H9 (cell line): ENCODE results near the gene VWC2L. TPM values are rescaled to one million over a fixed set of nuclear protein-coding genes. Genes with fewer than 3 reads are reported as not detected.

Experiments
- DNase-seq: peaks from one replicate; pipeline ENCODE4 v3.0.0-alpha.2; 2017
- H2AFZ ChIP-seq: one replicate; pipeline ENCODE4 v1.6.1; 2013; ENCODE audit warnings: mild to moderate bottlenecking, low read length, control low read depth, moderate library complexity
- H2AK5ac ChIP-seq: 2 replicates; pipeline ENCODE4 v1.6.1; 2013; ENCODE audit warnings: low read length, control low read depth, mixed read lengths; ENCODE audit not compliant: insufficient read length
- H2BK120ac ChIP-seq: one replicate; pipeline ENCODE4 v1.6.1; 2013; ENCODE audit warnings: low read depth, mild to moderate bottlenecking, low read length, control low read depth, inconsistent platforms; ENCODE audit not compliant: poor library complexity, severe bottlenecking
- H2BK12ac ChIP-seq: 2 replicates; pipeline ENCODE4 v1.6.1; 2013; ENCODE audit warnings: low read length, control low read depth, mixed read lengths, low read depth; ENCODE audit not compliant: insufficient read length
- H2BK15ac ChIP-seq: 2 replicates; pipeline ENCODE4 v1.6.1; 2013; ENCODE audit warnings: low read depth, low read length, control low read depth
- H2BK20ac ChIP-seq: one replicate; pipeline ENCODE4 v1.6.1; 2013; ENCODE audit warnings: low read depth, mild to moderate bottlenecking, low read length, control low read depth, inconsistent platforms; ENCODE audit not compliant: poor library complexity, severe bottlenecking
- H2BK5ac ChIP-seq: 2 replicates; pipeline ENCODE4 v1.6.1; 2013; ENCODE audit warnings: low read length, control low read depth, mixed read lengths; ENCODE audit not compliant: insufficient read length
- H3K14ac ChIP-seq: 2 replicates; pipeline ENCODE4 v1.6.1; 2013; ENCODE audit warnings: low read length, control low read depth; ENCODE audit not compliant: insufficient read depth
- H3K18ac ChIP-seq: 2 replicates; pipeline ENCODE4 v1.6.1; 2013; ENCODE audit warnings: low read depth, mild to moderate bottlenecking, mixed read lengths, low read length, control low read depth; ENCODE audit not compliant: insufficient read length
- H3K23ac ChIP-seq: 2 replicates; pipeline ENCODE4 v1.6.1; 2013; ENCODE audit warnings: low read length, control low read depth, mixed read lengths, low read depth; ENCODE audit not compliant: insufficient read length
- H3K23me2 ChIP-seq: 2 replicates; pipeline ENCODE4 v1.6.1; 2013; ENCODE audit warnings: low read depth, mild to moderate bottlenecking, mixed read lengths, low read length, control low read depth; ENCODE audit not compliant: insufficient read length, poor library complexity, severe bottlenecking
- H3K27ac ChIP-seq: 2 replicates; pipeline ENCODE4 v1.5.1; 2013; ENCODE audit warnings: low read length, control low read depth, mixed read lengths, low read depth; ENCODE audit not compliant: insufficient read length
- H3K27me3 ChIP-seq: 2 replicates; pipeline ENCODE4 v1.6.1; 2013; ENCODE audit warnings: low read length, control low read depth, inconsistent platforms; ENCODE audit not compliant: insufficient read depth
- H3K4ac ChIP-seq: 2 replicates; pipeline ENCODE4 v1.6.1; 2013; ENCODE audit warnings: low read depth, mild to moderate bottlenecking, control low read depth, inconsistent platforms, low read length, moderate library complexity
- H3K4me1 ChIP-seq: 2 replicates; pipeline ENCODE4 v1.6.1; 2013; ENCODE audit warnings: low read length, control low read depth, inconsistent platforms; ENCODE audit not compliant: insufficient read depth
- H3K4me2 ChIP-seq: 2 replicates; pipeline ENCODE4 v1.6.1; 2013; ENCODE audit warnings: low read length, control low read depth, mixed read lengths; ENCODE audit not compliant: insufficient read length, insufficient read depth
- H3K56ac ChIP-seq: 2 replicates; pipeline ENCODE4 v1.6.1; 2013; ENCODE audit warnings: low read depth, mild to moderate bottlenecking, mixed read lengths, low read length, control low read depth; ENCODE audit not compliant: insufficient read length
- H3K79me1 ChIP-seq: 2 replicates; pipeline ENCODE4 v1.6.1; 2013; ENCODE audit warnings: low read depth, mild to moderate bottlenecking, moderate library complexity, low read length, control low read depth, inconsistent platforms; ENCODE audit not compliant: insufficient read depth, poor library complexity, severe bottlenecking
- H3K79me2 ChIP-seq: 2 replicates; pipeline ENCODE4 v1.6.1; 2013; ENCODE audit warnings: low read length, control low read depth, inconsistent platforms; ENCODE audit not compliant: insufficient read depth
- H3K9ac ChIP-seq: 2 replicates; pipeline ENCODE4 v1.6.1; 2013; ENCODE audit warnings: low read length, control low read depth, mixed read lengths; ENCODE audit not compliant: insufficient read length; ENCODE audit errors: extremely low read depth
- H3K9me3 ChIP-seq: one replicate; pipeline ENCODE4 v1.6.1; 2013; ENCODE audit warnings: low read depth, low read length, inconsistent platforms; ENCODE audit not compliant: control insufficient read depth
- H3T11ph ChIP-seq: one replicate; pipeline ENCODE4 v1.6.1; 2013; ENCODE audit warnings: mild to moderate bottlenecking, low read length, control low read depth, inconsistent platforms
- H4K20me1 ChIP-seq: one replicate; pipeline ENCODE4 v1.6.1; 2013; ENCODE audit not compliant: control insufficient read depth, insufficient read length, insufficient read depth
- H4K5ac ChIP-seq: 2 replicates; pipeline ENCODE4 v1.6.1; 2013; ENCODE audit warnings: low read depth, mild to moderate bottlenecking, mixed read lengths, low read length, control low read depth; ENCODE audit not compliant: insufficient read length
- H4K8ac ChIP-seq: replicated peaks from 2 replicates; pipeline ENCODE4 v1.6.1; 2013; ENCODE audit warnings: low read length, control low read depth, mixed read lengths, low read depth; ENCODE audit not compliant: insufficient read length
- H4K91ac ChIP-seq: 2 replicates; pipeline ENCODE4 v1.6.1; 2013; ENCODE audit warnings: low read depth, mild to moderate bottlenecking, moderate library complexity, mixed read lengths, low read length, control low read depth; ENCODE audit not compliant: insufficient read length
- H3K27ac Mint-ChIP-seq, 3 experiments: 2 replicates in 2 of 3; 3 replicates in 1 of 3; pipeline ENCODE4 v1.8.0; 2020 to 2021; ENCODE audit warnings: mixed read lengths in 3 of 3, mild to moderate bottlenecking in 1 of 3, moderate library complexity in 1 of 3
- H3K27me3 Mint-ChIP-seq: 2 replicates; pipeline ENCODE4 v1.8.0; 2021; ENCODE audit warnings: low read depth, mild to moderate bottlenecking, moderate library complexity, mixed read lengths
- H3K36me3 Mint-ChIP-seq, 3 experiments: 2 replicates in 2 of 3; 3 replicates in 1 of 3; pipeline ENCODE4 v1.8.0; 2020 to 2021; ENCODE audit warnings: low read depth in 3 of 3, mixed read lengths in 3 of 3; ENCODE audit not compliant: insufficient read depth in 1 of 3
- H3K4me1 Mint-ChIP-seq, 2 experiments: 2 replicates each; pipeline ENCODE4 v1.8.0; 2020; ENCODE audit warnings: mixed read lengths in 2 of 2
- H3K4me3 Mint-ChIP-seq, 2 experiments: 2 replicates in 1 of 2; 3 replicates in 1 of 2; pipeline ENCODE4 v1.8.0; 2020 to 2021; ENCODE audit warnings: mild to moderate bottlenecking in 2 of 2, mixed read lengths in 2 of 2, moderate library complexity in 1 of 2
- H3K9me3 Mint-ChIP-seq, 2 experiments: 2 replicates in 1 of 2; 3 replicates in 1 of 2; pipeline ENCODE4 v1.8.0; 2020; ENCODE audit warnings: mild to moderate bottlenecking in 2 of 2, mixed read lengths in 2 of 2, moderate library complexity in 1 of 2
- WGBS: extraction: QIAGEN DNeasy Blood & Tissue Kit; methylation state at CpG from one replicate; pipeline ENCODE4 v1.1.7; 2013; ENCODE audit warnings: missing lambda C conversion rate, low lambda C conversion rate, mixed read lengths; ENCODE audit not compliant: insufficient read length; ENCODE audit errors: extremely low coverage; 5-methylcytosine and 5-hydroxymethylcytosine counted together
- total RNA-seq: library from RNA; stranded (reverse); gene quantifications from 2 replicates; pipeline ENCODE4 v1.2.1, GENCODE V29; 2021
- TF ChIP-seq, protein P1 (sequence below): fragments of 200-600 bp; sonication (generic); conservative IDR thresholded peaks from 3 replicates; pipeline ENCODE4 v1.8.0; 2021; ENCODE audit warnings: antibody characterized with exemption, mild to moderate bottlenecking

Gene VWC2L
- total RNA-seq, 1 experiment from 2014 or later = not detected

DNA sequence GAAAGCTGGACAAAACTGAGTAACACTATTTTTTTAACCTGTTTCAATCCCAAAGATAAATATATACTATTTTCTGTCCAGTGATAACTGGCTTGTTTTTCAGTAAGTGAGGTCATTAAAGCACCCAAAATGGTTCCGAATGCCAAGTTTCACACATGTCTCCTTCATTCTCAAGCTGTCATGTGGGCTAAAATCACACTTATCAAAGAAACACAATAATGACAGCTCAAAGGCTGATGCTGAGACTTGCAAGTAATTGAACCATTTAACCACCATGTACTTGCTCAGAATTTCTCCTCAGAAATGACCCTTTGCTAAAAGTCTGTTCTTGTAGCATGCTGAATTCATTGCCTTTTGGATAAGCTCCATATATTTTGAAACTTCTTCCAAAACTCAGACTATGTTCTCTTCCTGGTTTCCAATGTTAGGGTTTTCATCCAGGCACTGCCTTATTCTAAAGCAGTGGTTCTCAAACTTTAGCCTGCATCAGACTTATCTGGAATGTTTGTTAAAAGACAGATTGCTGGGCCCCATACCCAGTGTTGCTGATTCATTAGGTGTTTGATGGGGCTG lies 149.8 kb downstream of the VWC2L start:
- DNase-seq = no peak
- no peak overlapping the region for H3T11ph ChIP-seq
- no peak overlapping the region for H4K5ac ChIP-seq
- H3K4ac ChIP-seq = no peak overlapping the region
- H3K9ac ChIP-seq = no peak overlapping the region
- H3K18ac ChIP-seq = no peak overlapping the region
- Mint-ChIP-seq H3K9me3 (peaks cover 6% of the 10 kb centered on the region in 2 experiments; a peak in 4 of 5 replicates), H3K27me3 (no peaks in the 10 kb centered on the region), H3K4me3 (no peak overlapping the region), H3K4me1 (no peaks in the 10 kb centered on the region), H3K36me3 (no peaks in the 10 kb centered on the region; a peak in 1 of 7 replicates), H3K27ac (no peak overlapping the region)
- no peak overlapping the region for H2BK120ac ChIP-seq
- no peak overlapping the region for H2BK12ac ChIP-seq
- TF ChIP-seq, protein P1, sequence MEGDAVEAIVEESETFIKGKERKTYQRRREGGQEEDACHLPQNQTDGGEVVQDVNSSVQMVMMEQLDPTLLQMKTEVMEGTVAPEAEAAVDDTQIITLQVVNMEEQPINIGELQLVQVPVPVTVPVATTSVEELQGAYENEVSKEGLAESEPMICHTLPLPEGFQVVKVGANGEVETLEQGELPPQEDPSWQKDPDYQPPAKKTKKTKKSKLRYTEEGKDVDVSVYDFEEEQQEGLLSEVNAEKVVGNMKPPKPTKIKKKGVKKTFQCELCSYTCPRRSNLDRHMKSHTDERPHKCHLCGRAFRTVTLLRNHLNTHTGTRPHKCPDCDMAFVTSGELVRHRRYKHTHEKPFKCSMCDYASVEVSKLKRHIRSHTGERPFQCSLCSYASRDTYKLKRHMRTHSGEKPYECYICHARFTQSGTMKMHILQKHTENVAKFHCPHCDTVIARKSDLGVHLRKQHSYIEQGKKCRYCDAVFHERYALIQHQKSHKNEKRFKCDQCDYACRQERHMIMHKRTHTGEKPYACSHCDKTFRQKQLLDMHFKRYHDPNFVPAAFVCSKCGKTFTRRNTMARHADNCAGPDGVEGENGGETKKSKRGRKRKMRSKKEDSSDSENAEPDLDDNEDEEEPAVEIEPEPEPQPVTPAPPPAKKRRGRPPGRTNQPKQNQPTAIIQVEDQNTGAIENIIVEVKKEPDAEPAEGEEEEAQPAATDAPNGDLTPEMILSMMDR = no peak
- no peaks in the 10 kb centered on the region for H3K79me2 ChIP-seq
- H4K20me1 ChIP-seq = no peaks in the 10 kb centered on the region
- H3K9me3 ChIP-seq = no peaks in the 10 kb centered on the region
- no peak overlapping the region for H3K27ac ChIP-seq
- no peak overlapping the region for H2AFZ ChIP-seq
- H4K91ac ChIP-seq = no peak overlapping the region
- H3K4me2 ChIP-seq = no peak overlapping the region
- no peak overlapping the region for H2BK20ac ChIP-seq
- H3K23ac ChIP-seq = no peak overlapping the region
- no peak overlapping the region for H2BK15ac ChIP-seq
- H3K23me2 ChIP-seq = no peaks in the 10 kb centered on the region
- no peak overlapping the region for H2BK5ac ChIP-seq
- no peak overlapping the region for H4K8ac ChIP-seq
- H3K27me3 ChIP-seq = no peaks in the 10 kb centered on the region
- H2AK5ac ChIP-seq = no peak overlapping the region
- WGBS = no CpG with 5 or more reads among the region's 1 CpG
- no peak overlapping the region for H3K14ac ChIP-seq
- no peaks in the 10 kb centered on the region for H3K4me1 ChIP-seq
- no peaks in the 10 kb centered on the region for H3K79me1 ChIP-seq
- H3K56ac ChIP-seq = no peak overlapping the region
